NCI-H2171 (cell line): Measurements from ENCODE around the gene CNOT1.

Experiments used
- DNase-seq: peaks from one replicate; lab custom pipeline; 2025; lab: John Stamatoyannopoulos, UW

CNOT1 gene

DNA sequence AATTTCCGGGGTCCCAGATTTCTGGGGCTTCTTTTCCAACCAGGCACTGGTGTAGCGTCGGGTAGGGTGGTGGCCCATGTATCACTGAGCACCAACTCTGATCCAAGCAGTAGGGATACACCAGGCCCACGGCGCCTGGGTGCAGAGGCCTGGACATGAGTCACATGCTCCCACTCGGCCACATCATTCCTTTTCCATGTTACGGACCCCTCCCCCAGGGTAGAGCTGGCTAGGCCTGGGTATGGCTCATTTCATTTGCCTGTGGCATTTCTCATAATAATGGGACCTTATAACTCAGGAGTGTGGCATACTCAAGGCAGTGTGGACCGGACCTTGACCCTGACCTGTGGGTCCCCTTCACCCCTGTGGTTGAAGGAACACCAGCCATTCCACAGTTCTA is 147.7 kb downstream of the CNOT1 start:
- no peak for DNase-seq

DNA sequence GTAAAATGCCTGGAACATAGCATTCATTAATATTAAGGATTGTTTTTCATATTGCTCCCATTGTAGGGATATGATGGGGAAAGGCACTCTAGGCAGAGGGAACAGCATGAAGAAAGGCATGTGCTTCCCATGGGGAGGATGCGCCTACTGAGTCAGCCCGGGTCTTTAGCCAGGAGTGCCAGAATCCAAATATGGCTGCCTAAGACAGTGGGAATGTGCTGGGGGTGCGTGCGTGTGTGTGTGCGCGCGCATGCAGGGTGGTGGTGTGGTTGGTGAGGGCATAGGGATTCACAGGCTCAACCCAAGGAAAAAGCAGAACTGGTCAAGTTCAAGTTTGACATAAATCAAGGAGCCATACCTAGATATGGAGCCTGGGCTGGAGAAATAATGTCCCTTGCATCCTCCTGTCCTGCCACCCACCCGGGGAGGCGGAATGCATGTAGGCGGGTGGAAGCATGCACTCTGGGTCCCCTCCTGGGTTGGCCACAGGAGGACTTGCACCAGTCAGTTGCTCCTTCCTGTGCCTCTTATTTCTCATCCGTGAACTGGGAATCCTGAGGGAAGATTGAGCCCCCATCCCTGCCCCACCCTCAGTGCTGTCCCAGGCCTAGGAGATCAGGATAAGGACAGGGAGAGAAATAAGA is 148.3 kb downstream of the CNOT1 start:
- DNase-seq, result no peak

DNA sequence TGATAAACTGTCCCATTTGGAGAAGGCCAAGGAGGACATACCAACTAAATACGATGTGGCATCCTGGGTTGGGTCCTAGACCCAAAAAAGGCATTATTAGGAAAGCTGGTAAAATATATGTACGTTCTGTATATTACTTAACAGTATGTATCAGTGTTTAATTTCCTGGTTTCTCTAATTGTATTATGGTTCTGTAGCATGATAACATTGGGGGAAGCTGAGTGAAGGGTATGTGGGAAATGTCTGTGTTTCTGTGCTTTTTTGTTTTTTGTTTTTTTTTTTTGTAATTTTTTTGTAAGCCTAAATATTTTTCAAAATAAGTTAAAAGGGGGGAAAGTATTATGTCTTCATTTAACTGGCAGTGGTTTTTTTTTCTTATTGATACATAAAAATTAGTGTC is 151.2 kb downstream of the CNOT1 start:
- no peak for DNase-seq

DNA sequence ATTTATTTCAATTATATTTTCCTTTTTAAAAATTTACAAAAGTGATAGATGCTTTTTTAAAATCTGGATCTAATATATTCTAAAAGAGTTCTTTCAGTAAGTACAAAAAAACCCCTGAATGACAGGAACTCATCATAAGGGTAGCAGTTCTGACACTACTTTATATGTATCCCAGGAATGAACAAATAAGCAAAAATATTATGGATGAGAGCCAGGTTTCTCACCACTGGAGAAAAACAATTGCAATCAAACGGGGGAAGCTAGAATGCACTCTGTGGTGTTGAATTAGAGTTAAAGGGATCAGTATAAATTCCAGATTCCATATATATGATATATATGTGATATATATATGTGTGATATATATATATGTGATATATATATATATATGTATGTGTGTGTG is 152.8 kb downstream of the CNOT1 start:
- DNase-seq, result no peak

- no peak for DNase-seq
Observed at GRCh38 chr16:58475091-58475619, 154.5 kb downstream of the CNOT1 start.

- DNase-seq, result no peak
Observed at GRCh38 chr16:58474296-58474695, 155.3 kb downstream of the CNOT1 start.

DNA sequence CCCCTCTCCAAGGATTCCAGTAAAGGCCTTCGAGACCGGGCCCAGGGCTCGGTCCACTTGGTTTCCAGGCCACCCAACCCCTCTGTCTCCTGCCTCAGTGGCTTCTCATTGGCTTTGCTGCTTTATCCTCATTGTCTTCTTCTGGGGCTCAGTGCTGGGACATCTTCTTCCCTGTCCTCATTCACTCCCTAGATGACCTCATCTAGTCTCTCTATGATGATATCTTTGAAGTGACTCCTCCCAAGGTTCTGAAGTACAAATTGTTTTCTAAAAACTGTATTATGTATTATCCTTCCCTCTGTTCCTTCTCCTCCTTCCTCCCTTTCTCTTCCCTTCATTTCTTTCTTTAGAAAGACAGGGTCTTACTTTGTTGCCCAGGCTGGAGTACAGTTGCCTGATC is 156.8 kb downstream of the CNOT1 start:
- DNase-seq, result no peak

DNA sequence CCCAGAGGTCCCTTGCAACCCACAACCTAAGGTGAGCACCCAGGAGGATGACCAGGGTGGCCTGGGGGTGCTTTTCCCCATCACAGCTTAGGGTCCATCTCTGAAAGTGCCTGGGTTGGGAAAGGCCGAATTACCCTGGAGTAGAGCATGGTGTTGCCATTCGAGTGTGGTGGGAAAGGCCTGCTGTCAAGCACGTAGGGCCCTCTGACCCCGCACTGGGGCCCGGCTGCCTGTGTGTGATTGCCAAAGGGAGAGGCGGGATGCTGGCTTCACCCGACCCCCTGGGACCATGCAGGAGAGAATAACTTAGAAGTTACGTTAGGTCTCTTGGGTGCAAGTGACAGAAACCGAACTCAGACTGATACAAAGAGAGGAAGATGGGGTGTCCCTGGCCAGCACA is 157.4 kb downstream of the CNOT1 start:
- DNase-seq, result no peak

- peak; percentile 48 for DNase-seq
Observed at GRCh38 chr16:58471209-58471975, 158.2 kb downstream of the CNOT1 start.
